Gastroesophageal sphincter (tissue), 4 donors: ENCODE data around the gene BEGAIN. TPM values are rescaled to one million over a fixed set of nuclear protein-coding genes. Genes with fewer than 3 reads are reported as not detected.

Experiments
- ATAC-seq: fragments of 150-250 bp; one replicate; pipeline ENCODE4 v1.9.1; 2016; ENCODE audit warnings: mild to moderate bottlenecking, moderate library complexity
- H3K27ac ChIP-seq, 4 donors: fragments of 200-600 bp; sonication (generic) in 3 of 4; 1 replicate in 3 of 4; 2 replicates in 1 of 4; pipeline ENCODE4 v1.5.1; 2016 to 2019
- H3K27me3 ChIP-seq: fragments of 200-600 bp; sonication (generic); one replicate; pipeline ENCODE4 v1.5.1; 2019
- H3K36me3 ChIP-seq, 2 donors: fragments of 200-600 bp; sonication (generic); one replicate each; pipeline ENCODE4 v1.5.1; 2019; ENCODE audit warnings: control low read depth in 1 of 2
- H3K4me1 ChIP-seq, 3 donors: fragments of 200-600 bp; sonication (generic); 1 replicate in 2 of 3; 2 replicates in 1 of 3; pipeline ENCODE4 v1.5.1; 2016 to 2019; ENCODE audit warnings: control low read depth in 2 of 3
- H3K4me3 ChIP-seq, 2 donors: fragments of 200-600 bp; sonication (generic); one replicate each; pipeline ENCODE4 v1.5.1; 2019; ENCODE audit warnings: mild to moderate bottlenecking in 1 of 2, moderate library complexity in 1 of 2
- H3K9me3 ChIP-seq, 3 donors: fragments of 200-600 bp; sonication (generic); one replicate each; pipeline ENCODE4 v1.5.1; 2017 to 2019; ENCODE audit warnings: control low read depth in 2 of 3
- EP300 ChIP-seq: sonication (generic); formaldehyde crosslinking; IDR thresholded peaks from one replicate; pipeline ENCODE4 v1.6.1; 2017; ENCODE audit warnings: antibody characterized with exemption, mild to moderate bottlenecking
- POLR2A ChIP-seq, 2 donors: fragments of 450-650 bp; IDR thresholded peaks; one replicate each; pipeline ENCODE4 v1.6.1; 2017; ENCODE audit warnings: antibody characterized with exemption in 2 of 2, mild to moderate bottlenecking in 2 of 2, moderate library complexity in 1 of 2
- POLR2AphosphoS5 ChIP-seq: sonication (generic); formaldehyde crosslinking; IDR thresholded peaks from one replicate; pipeline ENCODE4 v1.6.1; 2017; ENCODE audit warnings: antibody characterized with exemption
- WGBS, 2 donors: methylation state at CpG; one replicate each; pipeline ENCODE4 v1.1.5; 2018; ENCODE audit warnings: low coverage in 1 of 2; 5-methylcytosine and 5-hydroxymethylcytosine counted together
- total RNA-seq, 4 donors: library from RNA; depleted of rRNA; stranded (reverse); fragments of >200 nt; gene quantifications; one replicate each; pipeline ENCODE4 v1.1.0, GENCODE V29; 2016
- TF ChIP-seq, protein P1 (sequence below), 4 experiments: fragments of 200-600 bp in 2 of 4; fragments of 450-650 bp in 2 of 4; sonication (generic) in 1 of 4; IDR thresholded peaks; one replicate each; pipeline ENCODE4 v1.5.1; 2017 to 2019; ENCODE audit warnings: antibody characterized with exemption in 4 of 4, mild to moderate bottlenecking in 2 of 4, moderate library complexity in 2 of 4

BEGAIN gene
- total RNA-seq, 4 donors from 2014 or later: 3.9 to 5.6 (median 4.2) TPM

DNA sequence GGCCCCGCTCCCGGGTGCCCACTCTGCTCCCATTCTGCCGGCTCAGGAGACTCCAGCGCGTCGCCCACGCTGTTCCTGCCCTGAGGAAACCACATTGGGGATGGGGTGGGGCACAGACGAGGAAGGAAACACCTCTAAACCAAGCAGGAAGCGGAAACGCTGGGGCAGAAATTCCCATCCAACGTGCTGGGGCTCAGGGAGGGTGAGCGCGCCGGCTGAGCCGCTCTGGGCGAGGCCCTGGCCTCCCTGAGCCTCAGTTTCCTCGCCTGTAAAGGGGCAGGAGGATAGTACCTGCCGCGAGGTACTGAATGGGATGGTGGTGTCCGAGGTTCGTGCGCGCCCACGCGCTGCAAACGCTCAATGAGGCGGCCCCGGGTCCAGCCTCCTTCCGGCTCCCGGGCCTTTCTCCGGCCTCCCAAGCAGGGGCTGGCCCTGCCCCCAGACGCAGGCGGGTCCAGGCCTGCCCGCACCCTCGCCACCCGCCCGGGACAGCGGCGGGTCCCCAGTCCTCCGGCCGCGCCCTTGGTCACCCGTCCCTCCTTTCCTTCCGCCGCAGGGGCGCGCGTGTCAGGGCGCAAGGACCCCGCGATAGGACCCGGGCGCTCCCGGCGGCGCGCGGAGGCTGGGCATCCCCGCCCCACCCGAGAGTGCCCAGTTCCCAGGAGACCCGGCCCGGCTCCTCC is 673 bp downstream of the BEGAIN start:
- no peak for ATAC-seq
- H3K4me1 ChIP-seq: peaks cover 0 to 8% (median 7%) of the 10 kb centered on the region in 3 donors
- TF ChIP-seq POLR2AphosphoS5 (no peak), POLR2A (IDR thresholded peaks at IDR 0.05) (no peak), EP300 (no peak)
- TF ChIP-seq, protein P1, sequence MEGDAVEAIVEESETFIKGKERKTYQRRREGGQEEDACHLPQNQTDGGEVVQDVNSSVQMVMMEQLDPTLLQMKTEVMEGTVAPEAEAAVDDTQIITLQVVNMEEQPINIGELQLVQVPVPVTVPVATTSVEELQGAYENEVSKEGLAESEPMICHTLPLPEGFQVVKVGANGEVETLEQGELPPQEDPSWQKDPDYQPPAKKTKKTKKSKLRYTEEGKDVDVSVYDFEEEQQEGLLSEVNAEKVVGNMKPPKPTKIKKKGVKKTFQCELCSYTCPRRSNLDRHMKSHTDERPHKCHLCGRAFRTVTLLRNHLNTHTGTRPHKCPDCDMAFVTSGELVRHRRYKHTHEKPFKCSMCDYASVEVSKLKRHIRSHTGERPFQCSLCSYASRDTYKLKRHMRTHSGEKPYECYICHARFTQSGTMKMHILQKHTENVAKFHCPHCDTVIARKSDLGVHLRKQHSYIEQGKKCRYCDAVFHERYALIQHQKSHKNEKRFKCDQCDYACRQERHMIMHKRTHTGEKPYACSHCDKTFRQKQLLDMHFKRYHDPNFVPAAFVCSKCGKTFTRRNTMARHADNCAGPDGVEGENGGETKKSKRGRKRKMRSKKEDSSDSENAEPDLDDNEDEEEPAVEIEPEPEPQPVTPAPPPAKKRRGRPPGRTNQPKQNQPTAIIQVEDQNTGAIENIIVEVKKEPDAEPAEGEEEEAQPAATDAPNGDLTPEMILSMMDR (IDR thresholded peaks at IDR 0.05): no peak
- no peak overlapping the region for H3K27ac ChIP-seq
- H3K36me3 ChIP-seq: no peaks in the 10 kb centered on the region
- H3K4me3 ChIP-seq: peak overlapping the region; percentile 28 to 57
- WGBS, 2 donors: no CpG with 5 or more reads among the region's 62 CpGs
- no peaks in the 10 kb centered on the region for H3K9me3 ChIP-seq
- peaks cover 58% of the 10 kb centered on the region for H3K27me3 ChIP-seq

DNA sequence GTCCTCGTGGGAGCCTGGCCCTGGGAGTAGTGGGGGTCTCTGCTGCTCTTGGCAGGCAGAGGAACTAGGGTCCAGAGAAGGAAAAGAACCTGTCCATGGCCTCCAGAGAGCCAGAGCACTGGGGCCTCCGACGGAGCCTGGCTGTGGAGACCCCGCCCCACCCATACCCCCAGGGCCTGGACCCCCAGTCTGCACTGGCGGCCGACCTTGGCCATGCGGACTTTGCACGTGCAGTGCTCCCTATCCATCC is 1.1 kb downstream of the BEGAIN start:
- Histone ChIP-seq H3K36me3 (no peaks in the 10 kb centered on the region), H3K27ac (no peak overlapping the region), H3K27me3 (peaks cover 53% of the 10 kb centered on the region), H3K9me3 (no peaks in the 10 kb centered on the region), H3K4me3 (peak overlapping the region in 1 of 2 donors; percentile 57), H3K4me1 (peaks cover 0 to 8% (median 7%) of the 10 kb centered on the region in 3 donors)
- WGBS, 2 donors: 56% methylated on average over 3 of the region's 8 CpGs; no CpG with 5 or more reads in 1 of the 2 donors
- ATAC-seq: no peak
- TF ChIP-seq, protein P1 (IDR thresholded peaks at IDR 0.05): no peak
- TF ChIP-seq POLR2A (IDR thresholded peaks at IDR 0.05) (no peak), POLR2AphosphoS5 (no peak), EP300 (no peak)

DNA sequence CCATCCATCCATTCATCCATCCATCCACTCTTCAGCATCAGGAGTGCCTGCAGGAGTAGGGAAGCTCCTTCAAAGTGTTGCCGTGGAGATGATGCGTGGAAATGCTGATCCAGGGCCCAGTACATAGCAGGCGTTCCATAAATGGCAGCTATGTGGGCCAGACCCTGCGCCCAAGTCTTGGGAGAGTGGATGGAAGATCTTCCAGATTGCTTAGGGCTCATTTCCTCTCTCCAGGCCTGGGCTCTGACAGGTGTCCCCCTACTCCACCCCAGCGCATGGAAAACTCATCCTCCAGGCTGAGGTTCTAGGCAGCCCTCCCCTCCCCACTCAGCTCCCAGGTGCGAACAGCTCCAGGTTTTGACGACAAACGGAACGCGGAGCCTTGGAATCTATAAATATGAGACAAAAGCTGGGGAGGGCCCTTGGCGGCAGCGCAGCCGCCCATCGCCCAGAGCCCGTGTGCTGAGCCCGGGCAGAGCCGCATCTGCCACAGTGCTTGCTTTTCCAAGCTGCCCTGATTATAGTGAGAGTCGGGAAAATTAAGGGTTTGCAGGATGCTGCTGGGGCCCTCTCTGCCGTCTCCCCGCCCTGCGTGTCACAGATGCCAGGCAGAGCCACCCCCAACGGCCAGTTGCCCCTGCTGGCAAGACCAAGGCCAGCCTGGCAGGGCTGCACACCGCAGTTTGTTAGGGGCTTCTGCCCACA is 1.6 kb downstream of the BEGAIN start:
- TF ChIP-seq EP300: no peak
- TF ChIP-seq POLR2AphosphoS5: no peak
- no peak for TF ChIP-seq POLR2A (IDR thresholded peaks at IDR 0.05)
- TF ChIP-seq, protein P1 (IDR thresholded peaks at IDR 0.05): no peak
- Histone ChIP-seq H3K4me3 (no peak overlapping the region), H3K9me3 (no peaks in the 10 kb centered on the region), H3K27me3 (peaks cover 48% of the 10 kb centered on the region), H3K36me3 (no peaks in the 10 kb centered on the region), H3K4me1 (peaks cover 0 to 8% (median 7%) of the 10 kb centered on the region in 3 donors), H3K27ac (no peak overlapping the region)
- 57% methylated on average over 1 of the region's 23 CpGs; no CpG with 5 or more reads in 1 of the 2 donors for WGBS, 2 donors
- no peak for ATAC-seq

DNA sequence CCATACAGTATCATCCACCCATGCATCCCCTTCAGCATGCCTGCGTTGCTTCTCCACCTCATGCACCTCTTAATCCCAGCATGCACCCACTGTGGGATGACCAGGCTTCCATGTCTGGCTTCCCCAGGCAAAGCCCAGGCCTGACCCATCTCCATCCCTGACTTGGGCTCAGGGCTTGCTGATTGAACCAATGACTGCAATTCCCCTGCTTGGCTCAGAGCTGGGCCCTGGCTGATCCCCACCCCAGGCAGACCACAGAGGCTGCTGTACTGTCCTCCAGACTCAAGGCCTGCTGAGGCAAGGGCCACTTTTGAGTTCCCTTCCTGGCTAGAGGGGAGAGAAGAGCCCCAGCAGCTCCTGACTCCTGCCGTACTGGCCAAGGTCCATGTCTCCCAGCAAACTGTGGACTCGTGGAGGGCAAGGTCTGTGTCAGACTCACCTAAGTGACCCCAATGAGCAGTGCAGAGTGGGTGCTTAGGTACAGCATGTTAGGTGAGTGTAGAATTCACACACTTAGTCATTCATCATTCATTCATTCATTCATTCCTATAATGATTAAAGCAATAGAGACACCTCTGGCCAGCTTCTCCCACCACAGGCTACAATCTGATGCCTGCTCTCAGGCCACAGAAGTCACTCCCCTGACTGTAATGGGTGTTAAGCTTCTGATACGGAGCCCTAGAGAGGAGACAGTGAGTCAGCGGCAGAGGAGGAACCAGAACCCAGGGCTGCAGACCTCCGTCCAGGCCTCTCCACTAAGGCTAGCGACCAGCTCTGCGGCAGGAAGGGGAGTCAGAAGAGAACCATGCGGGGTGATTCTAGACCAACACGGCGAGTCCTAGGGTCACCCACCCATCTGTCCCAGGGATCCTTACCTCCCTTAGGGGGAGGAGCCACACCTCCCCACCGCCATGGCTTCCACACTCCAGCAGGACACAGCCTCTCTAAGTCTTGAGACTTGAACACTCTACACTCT is 2.9 kb downstream of the BEGAIN start:
- Histone ChIP-seq H3K27me3 (peaks cover 36% of the 10 kb centered on the region), H3K27ac (no peak overlapping the region), H3K4me3 (no peak overlapping the region), H3K4me1 (peaks cover 0 to 8% (median 7%) of the 10 kb centered on the region in 3 donors), H3K9me3 (no peaks in the 10 kb centered on the region), H3K36me3 (no peaks in the 10 kb centered on the region)
- TF ChIP-seq, protein P1 (IDR thresholded peaks at IDR 0.05): no peak
- TF ChIP-seq EP300 (no peak), POLR2A (IDR thresholded peaks at IDR 0.05) (no peak), POLR2AphosphoS5 (no peak)
- 93% methylated on average over 6 of the region's 12 CpGs; no CpG with 5 or more reads in 1 of the 2 donors for WGBS, 2 donors
- no peak for ATAC-seq
